ENCODE results near the gene SLC12A5. TPM values are rescaled to one million over a fixed set of nuclear protein-coding genes. Genes with fewer than 3 reads are reported as not detected.
A peak's percentile ranks its signal among the peaks of the same experiment; 100 is the strongest.

SLC12A5 gene
- total and polyA plus RNA-seq, 2 of the 4 experiments (the other 2 are of a cell fraction): 2.2 TPM; not detected in 1

- Histone ChIP-seq H3K27me3 (ENCODE audit: control insufficient read depth, insufficient read depth, low read length) (peaks cover 22% of the 10 kb centered on the region), H3K9me3 (ENCODE audit: control insufficient read depth, insufficient read depth, low read length) (peaks cover 3% of the 10 kb centered on the region; the same call in 1 of the 2 replicates), H3K9me1 (ENCODE audit: insufficient read depth, low read length) (no peaks in the 10 kb centered on the region), H2AK5ac (ENCODE audit: low read depth, low read length) (no peak overlapping the region), H3K56ac (ENCODE audit: extremely low read depth, insufficient read depth, low read length) (no peak overlapping the region), H3K4me2 (ENCODE audit: low read depth, low read length) (no peak overlapping the region), H3K36me3 (ENCODE audit: control insufficient read depth, insufficient read depth, low read length) (no peaks in the 10 kb centered on the region), H4K20me1 (ENCODE audit: insufficient read depth, low read length) (no peaks in the 10 kb centered on the region), H3K4me1 (ENCODE audit: control insufficient read depth, insufficient read depth, low read length) (no peaks in the 10 kb centered on the region), H3K4me3 (ENCODE audit: insufficient read depth, low read depth, low read length) (no peak overlapping the region), H3K14ac (replicated peaks; ENCODE audit: low read depth, low read length) (no peak overlapping the region), H2AFZ (replicated peaks; ENCODE audit: low read length, poor library complexity) (peak overlapping the region; percentile 32), H3K27ac (ENCODE audit: insufficient read depth, low read length) (no peak overlapping the region), H2BK20ac (ENCODE audit: low read depth, low read length) (no peak overlapping the region), H4K91ac (ENCODE audit: insufficient read depth, low read depth, low read length) (no peak overlapping the region), H2AK9ac (replicated peaks; ENCODE audit: low read depth, low read length, poor library complexity) (no peak overlapping the region), H3K9ac (ENCODE audit: low read depth, low read length) (no peak overlapping the region), H3K4ac (ENCODE audit: low read depth, low read length) (no peak overlapping the region), H3K18ac (ENCODE audit: low read depth, low read length) (no peak overlapping the region), H4K8ac (ENCODE audit: low read depth in 2 of 2, low read length in 2 of 2) (no peak overlapping the region), H3K79me1 (ENCODE audit: low read depth in 1 of 2, low read length in 2 of 2) (no peaks in the 10 kb centered on the region), H2BK5ac (ENCODE audit: low read depth, low read length, poor library complexity, severe bottlenecking) (no peak overlapping the region), H2BK15ac (ENCODE audit: low read depth, low read length) (no peak overlapping the region), H3K23ac (ENCODE audit: low read depth, low read length) (no peak overlapping the region), H4K5ac (ENCODE audit: low read depth, low read length) (no peak overlapping the region), H2BK120ac (ENCODE audit: low read depth, low read length) (no peak overlapping the region)
- ATAC-seq (ENCODE audit: low read depth): no peak
- 60% methylated on average over 20 of the region's 48 CpGs; no CpG with 5 or more reads in 1 of the 2 experiments for WGBS, 2 experiments (ENCODE audit: extremely low coverage in 2 of 2, insufficient read length in 1 of 2)
- intact Hi-C loops (cut with micrococcal nuclease): no loop called here
- BruUV-seq (replicated peaks): no TSS peak
- in situ Hi-C loops (cut with MboI; ENCODE audit: low sequenced_read_pairs): no loop called here
- TF ChIP-seq RCOR1 (IDR thresholded peaks at IDR 0.05; ENCODE audit: insufficient replicate concordance, low read length) (no peak), MAZ (IDR thresholded peaks at IDR 0.05; ENCODE audit: borderline replicate concordance, low read depth, low read length) (no peak), USF2 (IDR thresholded peaks at IDR 0.05; ENCODE audit: low read depth, low read length) (no peak), CEBPB (IDR thresholded peaks at IDR 0.05; ENCODE audit: low read depth, low read length) (no peak), MAFK (IDR thresholded peaks at IDR 0.05; ENCODE audit: low read depth, low read length) (no peak), CHD1 (IDR thresholded peaks at IDR 0.05; ENCODE audit: low read depth, low read length) (no peak), RAD21 (IDR thresholded peaks at IDR 0.05; ENCODE audit: low read length) (no peak), NFE2L2 (IDR thresholded peaks at IDR 0.05; ENCODE audit: low read depth, low read length) (no peak), MXI1 (IDR thresholded peaks at IDR 0.05; ENCODE audit: borderline replicate concordance, low read depth, low read length) (no peak), CTCF (conservative IDR thresholded peaks at IDR 0.05; ENCODE audit: low read depth, low read length) (no peak), RFX5 (IDR thresholded peaks at IDR 0.05; ENCODE audit: low read depth, low read length) (no peak), ELK1 (IDR thresholded peaks at IDR 0.05; ENCODE audit: borderline replicate concordance, low read depth, low read length) (no peak), POLR2A (IDR thresholded peaks at IDR 0.05; ENCODE audit: low read depth, low read length) (no peak), SMC3 (IDR thresholded peaks at IDR 0.05; ENCODE audit: low read depth, low read length) (no peak), FOS (IDR thresholded peaks at IDR 0.05; ENCODE audit: low read depth, low read length) (no peak), BHLHE40 (IDR thresholded peaks at IDR 0.05; ENCODE audit: low read depth, low read length) (no peak)
- ChIA-PET CTCF (no interaction called here), POLR2A (ENCODE audit: unreplicated experiment) (no interaction called here)
- DNase-seq: no peak
- dilution Hi-C loops (cut with HindIII; ENCODE audit: low sequenced_read_pairs, unreplicated experiment): no loop called here
Measured at GRCh38 chr20:46099491-46100287, 70.7 kb downstream of the SLC12A5 start.
